Measurements from ENCODE around the gene LPAR2. TPM values are rescaled to one million over a fixed set of nuclear protein-coding genes. Genes with fewer than 3 reads are reported as not detected.

LPAR2 gene
- total RNA-seq, 1 donor from 2014 or later, result 15.2 TPM

GRCh38 chr19:19632661-19633060, 4.6 kb upstream of the LPAR2 start:
- Histone ChIP-seq H3K4me1 (peaks cover 11% of the 10 kb centered on the region), H3K36me3 (peaks cover 0 to 17% of the 10 kb centered on the region in 2 donors), H3K4me3 (no peak overlapping the region), H3K9me3 (no peaks in the 10 kb centered on the region), H3K27ac (no peak overlapping the region), H3K27me3 (no peaks in the 10 kb centered on the region)
- no peak for TF ChIP-seq CTCF (IDR thresholded peaks at IDR 0.05)
- TF ChIP-seq POLR2A (IDR thresholded peaks at IDR 0.05), result no peak
- TF ChIP-seq POLR2AphosphoS5 (IDR thresholded peaks at IDR 0.05; ENCODE audit: insufficient read depth in 1 of 2, low read depth in 1 of 2), result no peak
- DNase-seq (ENCODE audit: extremely low spot score in 2 of 2), result no peak
- intact Hi-C loops (cut with DNase I), result no loop called here

GRCh38 chr19:19631346-19631745, 3.3 kb upstream of the LPAR2 start:
- H3K9me3 ChIP-seq, result no peaks in the 10 kb centered on the region
- peaks cover 0 to 17% of the 10 kb centered on the region in 2 donors for H3K36me3 ChIP-seq
- H3K4me3 ChIP-seq, result no peak overlapping the region
- intact Hi-C loops (cut with DNase I), result no loop called here
- no peak for DNase-seq (ENCODE audit: extremely low spot score in 2 of 2)
- peaks cover 15% of the 10 kb centered on the region for H3K4me1 ChIP-seq
- H3K27ac ChIP-seq, result no peak overlapping the region
- H3K27me3 ChIP-seq, result no peaks in the 10 kb centered on the region
- TF ChIP-seq CTCF (IDR thresholded peaks at IDR 0.05) (no peak), POLR2AphosphoS5 (IDR thresholded peaks at IDR 0.05; ENCODE audit: insufficient read depth in 1 of 2, low read depth in 1 of 2) (no peak), POLR2A (IDR thresholded peaks at IDR 0.05) (no peak)

GRCh38 chr19:19630426-19630825, 2.4 kb upstream of the LPAR2 start:
- peaks cover 15% of the 10 kb centered on the region for H3K4me1 ChIP-seq
- intact Hi-C loops (cut with DNase I), result no loop called here
- H3K27me3 ChIP-seq, result no peaks in the 10 kb centered on the region
- H3K4me3 ChIP-seq, result no peak overlapping the region
- H3K36me3 ChIP-seq, result peaks cover 0 to 17% of the 10 kb centered on the region in 2 donors
- no peaks in the 10 kb centered on the region for H3K9me3 ChIP-seq
- TF ChIP-seq POLR2A (IDR thresholded peaks at IDR 0.05) (no peak), CTCF (IDR thresholded peaks at IDR 0.05) (no peak), POLR2AphosphoS5 (IDR thresholded peaks at IDR 0.05; ENCODE audit: insufficient read depth in 1 of 2, low read depth in 1 of 2) (no peak)
- no peak overlapping the region for H3K27ac ChIP-seq
- DNase-seq (ENCODE audit: extremely low spot score in 2 of 2), result no peak

GRCh38 chr19:19630062-19630414, 2.0 kb upstream of the LPAR2 start:
- H3K9me3 ChIP-seq, result no peaks in the 10 kb centered on the region
- H3K27ac ChIP-seq, result no peak overlapping the region
- intact Hi-C loops (cut with DNase I), result no loop called here
- H3K4me3 ChIP-seq, result no peak overlapping the region
- peaks cover 0 to 17% of the 10 kb centered on the region in 2 donors for H3K36me3 ChIP-seq
- DNase-seq (ENCODE audit: extremely low spot score in 2 of 2), result no peak
- TF ChIP-seq POLR2A (IDR thresholded peaks at IDR 0.05) (no peak), POLR2AphosphoS5 (IDR thresholded peaks at IDR 0.05; ENCODE audit: insufficient read depth in 1 of 2, low read depth in 1 of 2) (no peak), CTCF (IDR thresholded peaks at IDR 0.05) (no peak)
- no peaks in the 10 kb centered on the region for H3K27me3 ChIP-seq
- peaks cover 15% of the 10 kb centered on the region for H3K4me1 ChIP-seq

- TF ChIP-seq CTCF (IDR thresholded peaks at IDR 0.05), result no peak
- peak in 1 of 2 donors; percentile 45 for TF ChIP-seq POLR2AphosphoS5 (IDR thresholded peaks at IDR 0.05; ENCODE audit: insufficient read depth in 1 of 2, low read depth in 1 of 2)
- peak overlapping the region; percentile 45 to 62 for H3K4me3 ChIP-seq
- intact Hi-C loops (cut with DNase I), result no loop called here
- no peak for DNase-seq (ENCODE audit: extremely low spot score in 2 of 2)
- H3K9me3 ChIP-seq, result no peaks in the 10 kb centered on the region
- peaks cover 15% of the 10 kb centered on the region for H3K4me1 ChIP-seq
- peaks cover 0 to 7% of the 10 kb centered on the region in 2 donors for H3K36me3 ChIP-seq
- peak overlapping the region; percentile 62 for H3K27ac ChIP-seq
- no peaks in the 10 kb centered on the region for H3K27me3 ChIP-seq
These were observed 598 bp upstream of the LPAR2 start for GRCh38 chr19:19628501-19629134.

All from vagina (tissue), 2 donors.